H1 (cell line): ENCODE data around the gene KCNK15. TPM values are rescaled to one million over a fixed set of nuclear protein-coding genes. Genes with fewer than 3 reads are reported as not detected.

Source experiments
- CTCF ChIA-PET: fragments of 300-600 bp; sonication (Branson Sonifier 250); formaldehyde crosslinking; loops from one replicate; lab custom pipeline; 2021; ENCODE audit not compliant: partially characterized antibody; lab: Charles Lee
- POLR2A ChIA-PET: fragments of 300-600 bp; sonication (Branson Sonifier 250); formaldehyde crosslinking; loops from one replicate; lab custom pipeline; 2021; ENCODE audit warnings: inconsistent platforms; ENCODE audit not compliant: partially characterized antibody; lab: Charles Lee
- DNase-seq, 2 experiments: peaks; one replicate each; pipeline versions ENCODE4 v3.0.0 to v3.0.0-alpha.2; 2010 to 2022; ENCODE audit warnings: low spot score in 2 of 2, low read depth in 1 of 2, mixed read lengths in 1 of 2
- FAIRE-seq: peaks from 2 replicates; lab custom pipeline; 2011; peaks lifted over from hg19 to GRCh38; lab: Jason Lieb, UNC
- H2AFZ ChIP-seq: 2 replicates; pipeline ENCODE4 v1.8.1; 2012; ENCODE audit warnings: low read length, inconsistent platforms
- H2AK5ac ChIP-seq: 2 replicates; pipeline ENCODE4 v1.6.1; 2013; ENCODE audit warnings: low read depth, low read length
- H2BK120ac ChIP-seq: replicated peaks from 2 replicates; pipeline ENCODE3; 2013; ENCODE audit warnings: low read depth, low read length, inconsistent platforms
- H2BK12ac ChIP-seq: 2 replicates; pipeline ENCODE4 v1.6.1; 2013; ENCODE audit warnings: low read depth, low read length
- H2BK15ac ChIP-seq: 2 replicates; pipeline ENCODE4 v1.6.1; 2013; ENCODE audit warnings: low read length
- H2BK20ac ChIP-seq: 2 replicates; pipeline ENCODE4 v1.6.1; 2013; ENCODE audit warnings: low read length
- H2BK5ac ChIP-seq: 2 replicates; pipeline ENCODE4 v1.6.1; 2013; ENCODE audit warnings: low read depth, low read length
- H3K14ac ChIP-seq: 2 replicates; pipeline ENCODE4 v1.6.1; 2013; ENCODE audit warnings: inconsistent platforms; ENCODE audit not compliant: insufficient read length
- H3K18ac ChIP-seq: 2 replicates; pipeline ENCODE4 v1.6.1; 2013; ENCODE audit warnings: low read length; ENCODE audit errors: extremely low read depth
- H3K23ac ChIP-seq: 2 replicates; pipeline ENCODE4 v1.6.1; 2013; ENCODE audit warnings: inconsistent platforms; ENCODE audit not compliant: insufficient read length
- H3K23me2 ChIP-seq: 2 replicates; pipeline ENCODE4 v1.6.1; 2013; ENCODE audit warnings: low read depth, low read length
- H3K27ac ChIP-seq: 2 replicates; pipeline ENCODE4 v1.6.1; 2011; ENCODE audit warnings: low read depth, low read length, inconsistent platforms
- H3K27me3 ChIP-seq, 4 experiments: replicated peaks in 1 of 4; 1 replicate in 1 of 4; 2 replicates in 3 of 4; pipeline versions ENCODE4 v1.6.1 to v1.8.1; 2011 to 2013; ENCODE audit warnings: low read length in 3 of 4, mild to moderate bottlenecking in 3 of 4, inconsistent platforms in 2 of 4, mixed read lengths in 2 of 4, moderate library complexity in 1 of 4; ENCODE audit not compliant: control insufficient read depth in 3 of 4, insufficient read depth in 3 of 4; ENCODE audit errors: extremely low read depth in 1 of 4
- H3K36me3 ChIP-seq, 4 experiments: 2 replicates each; pipeline versions ENCODE4 v1.6.1 to v1.8.1; 2011 to 2013; ENCODE audit warnings: mild to moderate bottlenecking in 4 of 4, low read length in 3 of 4, moderate library complexity in 2 of 4, control low read depth in 1 of 4, inconsistent platforms in 1 of 4; ENCODE audit not compliant: insufficient read depth in 4 of 4, control insufficient read depth in 2 of 4
- H3K4ac ChIP-seq: replicated peaks from 2 replicates; pipeline ENCODE3; 2013; ENCODE audit warnings: low read length, low read depth, mixed read lengths, inconsistent platforms; ENCODE audit not compliant: insufficient read length
- H3K4me1 ChIP-seq, 4 experiments: replicated peaks in 1 of 4; 1 replicate in 1 of 4; 2 replicates in 3 of 4; pipeline versions ENCODE4 v1.6.1 to v1.8.1; 2011 to 2013; ENCODE audit warnings: low read length in 3 of 4, inconsistent platforms in 2 of 4, mixed read lengths in 1 of 4; ENCODE audit not compliant: insufficient read depth in 4 of 4, control insufficient read depth in 3 of 4
- H3K4me2 ChIP-seq, 2 experiments: 2 replicates each; pipeline versions ENCODE4 v1.6.1 to v1.8.1; 2011 to 2013; ENCODE audit warnings: low read depth in 2 of 2, low read length in 2 of 2, control low read depth in 1 of 2, inconsistent platforms in 1 of 2, mild to moderate bottlenecking in 1 of 2; ENCODE audit not compliant: insufficient read depth in 1 of 2
- H3K4me3 ChIP-seq, 4 experiments: fragments of 200-600, 300-600 bp in 1 of 4; sonication (generic), shearing (Covaris generic), sonication (Bioruptor Twin) in 1 of 4; 2 replicates each; pipeline versions ENCODE4 v1.5.1 to v1.8.1; 2011 to 2016; ENCODE audit warnings: low read length in 4 of 4, low read depth in 3 of 4, control low read depth in 2 of 4, inconsistent platforms in 2 of 4, mild to moderate bottlenecking in 2 of 4, mixed read lengths in 1 of 4, moderate library complexity in 1 of 4; ENCODE audit not compliant: insufficient read depth in 2 of 4; ENCODE audit errors: extremely low read depth in 1 of 4
- H3K56ac ChIP-seq: replicated peaks from 2 replicates; pipeline ENCODE3; 2013; ENCODE audit warnings: low read depth, mild to moderate bottlenecking, mixed read lengths, low read length, inconsistent platforms; ENCODE audit not compliant: insufficient read length
- H3K79me1 ChIP-seq: 2 replicates; pipeline ENCODE4 v1.6.1; 2013; ENCODE audit warnings: low read depth, low read length, control low read depth
- H3K79me2 ChIP-seq, 2 experiments: 2 replicates each; pipeline versions ENCODE4 v1.6.1 to v1.8.1; 2012 to 2013; ENCODE audit warnings: low read length in 2 of 2, mild to moderate bottlenecking in 2 of 2, inconsistent platforms in 1 of 2; ENCODE audit not compliant: insufficient read depth in 2 of 2, control insufficient read depth in 1 of 2
- H3K9ac ChIP-seq, 4 experiments: replicated peaks in 1 of 4; 1 replicate in 1 of 4; 2 replicates in 3 of 4; pipeline versions ENCODE4 v1.6.1 to v1.8.1; 2011 to 2013; ENCODE audit warnings: low read depth in 3 of 4, low read length in 3 of 4, control low read depth in 2 of 4, mild to moderate bottlenecking in 2 of 4, moderate library complexity in 2 of 4, inconsistent platforms in 1 of 4; ENCODE audit errors: extremely low read depth in 1 of 4
- H3K9me3 ChIP-seq, 2 experiments: 2 replicates each; pipeline versions ENCODE4 v1.6.1 to v1.8.1; 2012 to 2013; ENCODE audit warnings: mild to moderate bottlenecking in 2 of 2, moderate library complexity in 2 of 2, control low read depth in 1 of 2, inconsistent platforms in 1 of 2, low read depth in 1 of 2, low read length in 1 of 2, mixed read lengths in 1 of 2; ENCODE audit not compliant: insufficient read depth in 2 of 2
- H4K20me1 ChIP-seq, 2 experiments: replicated peaks in 1 of 2; 2 replicates each; pipeline versions ENCODE3 to v1.8.1; 2011 to 2013; ENCODE audit warnings: inconsistent platforms in 2 of 2, low read length in 2 of 2, mild to moderate bottlenecking in 1 of 2; ENCODE audit not compliant: insufficient read depth in 2 of 2, control insufficient read depth in 1 of 2
- H4K5ac ChIP-seq: 2 replicates; pipeline ENCODE4 v1.6.1; 2013; ENCODE audit warnings: low read length, low read depth, mixed read lengths, inconsistent platforms; ENCODE audit not compliant: insufficient read length
- H4K8ac ChIP-seq: 2 replicates; pipeline ENCODE4 v1.8.0; 2013; ENCODE audit warnings: mild to moderate bottlenecking, moderate library complexity, low read length, inconsistent platforms; ENCODE audit not compliant: insufficient read depth; ENCODE audit errors: extremely low read depth
- H4K91ac ChIP-seq: replicated peaks from 2 replicates; pipeline ENCODE3; 2013; ENCODE audit warnings: low read length, mixed read lengths, inconsistent platforms; ENCODE audit not compliant: insufficient read length
- CBX8 ChIP-seq: fragments of 300-800, 300-1000 bp; sonication (generic); IDR thresholded peaks from 2 replicates; pipeline ENCODE4 v1.7.1; 2016; ENCODE audit warnings: low read depth, low read length, borderline replicate concordance
- CHD1 ChIP-seq: IDR thresholded peaks from 2 replicates; pipeline ENCODE4 v1.6.1; 2012; ENCODE audit warnings: low read depth, low read length, improper control_type of control experiment
- CHD2 ChIP-seq: IDR thresholded peaks from 2 replicates; pipeline ENCODE4 v1.6.1; 2012; ENCODE audit warnings: low read length, improper control_type of control experiment
- CTBP2 ChIP-seq: IDR thresholded peaks from 2 replicates; pipeline ENCODE4 v1.7.0; 2011; ENCODE audit warnings: borderline replicate concordance, mild to moderate bottlenecking, moderate library complexity, mixed read lengths, low read length; ENCODE audit not compliant: insufficient read depth, insufficient read length
- E2F6 ChIP-seq: IDR thresholded peaks from 2 replicates; pipeline ENCODE4 v1.6.1; 2012; ENCODE audit warnings: inconsistent platforms
- FOSL1 ChIP-seq: IDR thresholded peaks from 2 replicates; pipeline ENCODE4 v1.6.1; 2011; ENCODE audit warnings: mild to moderate bottlenecking, low read depth, low read length, moderate library complexity; ENCODE audit not compliant: insufficient read depth
- GABPA ChIP-seq: IDR thresholded peaks from 2 replicates; pipeline ENCODE4 v1.6.1; 2011; ENCODE audit warnings: mild to moderate bottlenecking, low read length, moderate library complexity, borderline replicate concordance; ENCODE audit not compliant: insufficient read depth
- JUND ChIP-seq: IDR thresholded peaks from 2 replicates; pipeline ENCODE4 v1.6.1; 2011; ENCODE audit warnings: mild to moderate bottlenecking, improper control_type of control experiment, low read length
- RAD21 ChIP-seq, 2 experiments: IDR thresholded peaks in 1 of 2; conservative IDR thresholded peaks in 1 of 2; 2 replicates each; pipeline ENCODE4 v1.6.1; 2011; ENCODE audit warnings: low read depth in 2 of 2, low read length in 2 of 2, improper control_type of control experiment in 1 of 2, inconsistent platforms in 1 of 2, mild to moderate bottlenecking in 1 of 2, moderate library complexity in 1 of 2
- RBBP5 ChIP-seq: IDR thresholded peaks from 2 replicates; pipeline ENCODE4 v1.7.1; 2012; ENCODE audit warnings: low read depth, mild to moderate bottlenecking, inconsistent platforms, low read length, moderate library complexity, borderline replicate concordance
- WGBS, 2 experiments: shearing (Covaris generic) in 1 of 2; methylation state at CpG; one replicate each; pipeline versions ENCODE4 v1.1.6 to v1.1.7; 2013 to 2015; ENCODE audit warnings: low lambda C conversion rate in 2 of 2, mixed read lengths in 2 of 2, inconsistent platforms in 1 of 2, low coverage in 1 of 2, missing lambda C conversion rate in 1 of 2; ENCODE audit not compliant: insufficient replicate concordance in 2 of 2, insufficient coverage in 1 of 2, insufficient read length in 1 of 2; ENCODE audit errors: extremely low coverage in 1 of 2, missing lambda C conversion rate in 1 of 2; 5-methylcytosine and 5-hydroxymethylcytosine counted together
- polyA plus RNA-seq, 7 experiments: library from polyadenylated mRNA; depleted of rRNA in 3 of 7; stranded (reverse) in 5 of 7; unstranded in 2 of 7; fragments of >200 nt in 5 of 7; fragments of 200-250 nt in 2 of 7; gene quantifications; 1 replicate in 5 of 7; 2 replicates in 1 of 7; 4 replicates in 1 of 7; pipeline versions ENCODE4 v1.2.1 to v1.2.3, GENCODE V29; 2011 to 2013; ENCODE audit warnings: missing spikeins in 2 of 7, mixed read lengths in 2 of 7
- total RNA-seq: library from RNA; stranded (reverse); fragmentation: NEBNext Ultra II Directional; extraction: Animal tissue kit (Norgen Biotek cat#: 25700); gene quantifications from 2 replicates; pipeline ENCODE4 v1.2.1, GENCODE V29; 2021

Gene KCNK15
- total and polyA plus RNA-seq, 2 of the 8 experiments (the other 6 are each of a cell fraction or from before 2014, with no cell fraction given), result 0.24 to 0.33 TPM

- Histone ChIP-seq H3K4me2 (no peak overlapping the region), H3K4me3 (no peak overlapping the region), H3K27ac (no peak overlapping the region), H3K14ac (no peak overlapping the region), H2AFZ (0 out of 2 replicates have a peak overlapping the region, but pooled peaks have one; percentile 11), H3K27me3 (no peaks in the 10 kb centered on the region), H3K9ac (no peak overlapping the region), H3K18ac (no peak overlapping the region), H4K5ac (no peak overlapping the region), H3K4me1 (peaks cover 2 to 8% (median 6%) of the 10 kb centered on the region in 4 experiments; a peak in 6 of 7 replicates), H3K56ac (peak overlapping the region; percentile 6), H3K79me2 (no peaks in the 10 kb centered on the region), H2BK20ac (no peak overlapping the region), H3K23me2 (no peaks in the 10 kb centered on the region), H3K9me3 (peaks cover 0 to 4% of the 10 kb centered on the region in 2 experiments; a peak in 1 of 4 replicates), H4K91ac (no peak overlapping the region), H4K20me1 (no peaks in the 10 kb centered on the region), H3K23ac (no peak overlapping the region), H3K4ac (no peak overlapping the region), H2BK12ac (no peak overlapping the region), H3K79me1 (no peaks in the 10 kb centered on the region), H2AK5ac (no peak overlapping the region), H3K36me3 (no peaks in the 10 kb centered on the region), H4K8ac (no peak overlapping the region; the same call in 1 of the 2 replicates), H2BK5ac (no peak overlapping the region), H2BK120ac (no peak overlapping the region), H2BK15ac (no peak overlapping the region)
- POLR2A ChIA-PET, result interaction anchor here (0.8 to 1.1 kb wide), 3 partner anchors 9 to 12 kb away, joined by 3 read pairs; no protein-coding TSS in a partner anchor
- FAIRE-seq, result no peak
- DNase-seq, result no peak
- 79% methylated on average over 3 of the region's 3 CpGs; no CpG with 5 or more reads in 1 of the 2 experiments for WGBS, 2 experiments
- CTCF ChIA-PET, result interaction anchor here (0.6 to 1.6 kb wide), 7 partner anchors 11 to 120 kb away, joined by 3 to 9 read pairs (median 4); no protein-coding TSS in a partner anchor
- TF ChIP-seq RBBP5, result no peak
- no peak for TF ChIP-seq CTBP2
- TF ChIP-seq E2F6, result no peak
- TF ChIP-seq GABPA, result no peak
- no peak for TF ChIP-seq CHD2
- TF ChIP-seq CBX8, result no peak
- no peak for TF ChIP-seq RAD21 (IDR thresholded peaks at IDR 0.05 in 1 of 2, conservative IDR thresholded peaks at IDR 0.05 in 1 of 2; ENCODE audit: low read depth in 2 of 2, low read length in 2 of 2)
- no peak for TF ChIP-seq FOSL1
- no peak for TF ChIP-seq CHD1
- no peak for TF ChIP-seq JUND
Measured at GRCh38 chr20:44696315-44696714, 49.4 kb upstream of the KCNK15 start.
